Hepatocyte (in vitro differentiated cells): ENCODE results near the gene SSTR3.

Experiments used
- CTCF ChIP-seq: fragments of 200-600 bp; sonication (generic); IDR thresholded peaks from 2 replicates; pipeline ENCODE4 v1.5.1; 2016; ENCODE audit warnings: antibody characterized with exemption, mild to moderate bottlenecking; ENCODE audit not compliant: poor library complexity
- EZH2 ChIP-seq: fragments of 200-600 bp; sonication (generic); IDR thresholded peaks from 2 replicates; pipeline ENCODE4 v1.6.1; 2016; ENCODE audit warnings: antibody characterized with exemption, mild to moderate bottlenecking, borderline replicate concordance

- no peak for TF ChIP-seq CTCF
- TF ChIP-seq EZH2 = no peak
Measured at GRCh38 chr22:37255558-37256006, 43.3 kb upstream of the SSTR3 start.
